Measurements from ENCODE around the gene IL4R. TPM values are rescaled to one million over a fixed set of nuclear protein-coding genes. Genes with fewer than 3 reads are reported as not detected.

The IL4R gene
- total and polyA plus RNA-seq, 2 of the 8 experiments (the other 6 are each of a cell fraction or from before 2014, with no cell fraction given), result 29.1 to 29.4 TPM

- TF ChIP-seq CHD7 (IDR thresholded peaks at IDR 0.05; ENCODE audit: insufficient replicate concordance, low read length) (no peak), RBBP5 (IDR thresholded peaks at IDR 0.05; ENCODE audit: borderline replicate concordance, low read depth, low read length) (no peak), SIX5 (IDR thresholded peaks at IDR 0.05; ENCODE audit: low read depth, low read length) (no peak), SRF (IDR thresholded peaks at IDR 0.05; ENCODE audit: low read depth, low read length) (no peak), SUZ12 (IDR thresholded peaks at IDR 0.05; ENCODE audit: low read length) (no peak), NANOG (IDR thresholded peaks at IDR 0.05; ENCODE audit: insufficient read depth, low read depth, low read length, poor library complexity, severe bottlenecking) (no peak), CHD1 (IDR thresholded peaks at IDR 0.05; ENCODE audit: low read depth, low read length) (no peak), EZH2 (IDR thresholded peaks at IDR 0.05; ENCODE audit: low read depth, low read length, severe bottlenecking) (no peak), TAF1 (IDR thresholded peaks at IDR 0.05; ENCODE audit: low read depth, low read length) (no peak), ZNF274 (IDR thresholded peaks at IDR 0.05; ENCODE audit: borderline replicate concordance, extremely low read depth, low read length) (no peak), EGR1 (IDR thresholded peaks at IDR 0.05; ENCODE audit: borderline replicate concordance, low read depth, low read length) (no peak), TBP (IDR thresholded peaks at IDR 0.05; ENCODE audit: low read depth, low read length) (no peak)
Measured at GRCh38 chr16:27332105-27332504, 18.3 kb downstream of the IL4R start (continued).

Measured in H1 (cell line).